Activated naive CD4-positive, alpha-beta T cell treated with anti-CD3 and anti-CD28 coated beads, Interleukin-2, amount 50 U/mL, for 24 hours (primary cell): ENCODE results near the gene RNF145.
"Not testable (repeated sequence)": the region's sequence is repeated elsewhere in the genome, so short reads cannot be mapped to it uniquely, and the experiment has no call there.

Experiments
- H3K27ac Mint-ChIP-seq: one replicate; pipeline ENCODE4 v1.8.0; 2021; ENCODE audit warnings: mild to moderate bottlenecking, mixed read lengths
- H3K27me3 Mint-ChIP-seq: one replicate; pipeline ENCODE4 v1.8.0; 2021; ENCODE audit warnings: mixed read lengths
- H3K36me3 Mint-ChIP-seq: one replicate; pipeline ENCODE4 v1.8.0; 2021; ENCODE audit warnings: mixed read lengths
- H3K4me1 Mint-ChIP-seq: one replicate; pipeline ENCODE4 v1.8.0; 2021; ENCODE audit warnings: mixed read lengths
- H3K4me3 Mint-ChIP-seq: one replicate; pipeline ENCODE4 v1.8.0; 2021; ENCODE audit warnings: mild to moderate bottlenecking, mixed read lengths
- H3K9me3 Mint-ChIP-seq: one replicate; pipeline ENCODE4 v1.8.0; 2021; ENCODE audit warnings: mixed read lengths

RNF145 gene

GRCh38 chr5:159131951-159132350 is 77.4 kb downstream of the RNF145 start:
- Mint-ChIP-seq H3K4me1 (no peaks in the 10 kb centered on the region), H3K27me3 (peaks cover 1% of the 10 kb centered on the region), H3K36me3 (peaks cover under 1% of the 10 kb centered on the region), H3K4me3 (no peak overlapping the region), H3K9me3 (no peaks in the 10 kb centered on the region), H3K27ac (no peak overlapping the region)

GRCh38 chr5:159130871-159131270 is 78.5 kb downstream of the RNF145 start:
- peaks cover 1% of the 10 kb centered on the region for H3K27me3 Mint-ChIP-seq
- H3K4me3 Mint-ChIP-seq, result no peak overlapping the region
- H3K9me3 Mint-ChIP-seq, result no peaks in the 10 kb centered on the region
- H3K4me1 Mint-ChIP-seq, result no peaks in the 10 kb centered on the region
- no peak overlapping the region for H3K27ac Mint-ChIP-seq
- H3K36me3 Mint-ChIP-seq, result peaks cover 3% of the 10 kb centered on the region

- Mint-ChIP-seq H3K27ac (no peak overlapping the region), H3K4me1 (no peaks in the 10 kb centered on the region), H3K27me3 (peaks cover 1% of the 10 kb centered on the region), H3K9me3 (peaks cover 7% of the 10 kb centered on the region), H3K36me3 (peaks cover 9% of the 10 kb centered on the region), H3K4me3 (no peak overlapping the region)
These were observed 81.2 kb downstream of the RNF145 start for GRCh38 chr5:159128070-159128541.

- H3K36me3 Mint-ChIP-seq, result peaks cover 9% of the 10 kb centered on the region
- H3K4me1 Mint-ChIP-seq, result peaks cover 19% of the 10 kb centered on the region
These were observed 85.7 kb downstream of the RNF145 start for GRCh38 chr5:159123700-159124099.

GRCh38 chr5:159123189-159123588 is 86.2 kb downstream of the RNF145 start:
- Mint-ChIP-seq H3K27ac (no peak overlapping the region), H3K4me1 (peaks cover 23% of the 10 kb centered on the region), H3K27me3 (no peaks in the 10 kb centered on the region), H3K36me3 (peaks cover 9% of the 10 kb centered on the region), H3K4me3 (no peak overlapping the region), H3K9me3 (peaks cover 10% of the 10 kb centered on the region)

More at GRCh38 chr5:159123700-159124099, 85.7 kb downstream of the RNF145 start:
- H3K9me3 Mint-ChIP-seq, result peaks cover 7% of the 10 kb centered on the region
- no peaks in the 10 kb centered on the region for H3K27me3 Mint-ChIP-seq
- H3K4me3 Mint-ChIP-seq, result no peak overlapping the region
- no peak overlapping the region for H3K27ac Mint-ChIP-seq

GRCh38 chr5:159121061-159121460 is 88.3 kb downstream of the RNF145 start:
- Mint-ChIP-seq H3K27me3 (no peaks in the 10 kb centered on the region), H3K4me3 (peak overlapping the region; percentile 23), H3K27ac (peak overlapping the region; percentile 14), H3K4me1 (peaks cover 24% of the 10 kb centered on the region), H3K9me3 (peaks cover 11% of the 10 kb centered on the region), H3K36me3 (peaks cover 6% of the 10 kb centered on the region)

- H3K27ac Mint-ChIP-seq, result peak overlapping the region; percentile 91
- H3K27me3 Mint-ChIP-seq, result no peaks in the 10 kb centered on the region
- H3K9me3 Mint-ChIP-seq, result peaks cover 11% of the 10 kb centered on the region
- peak overlapping the region; percentile 75 for H3K4me3 Mint-ChIP-seq
- peaks cover 24% of the 10 kb centered on the region for H3K4me1 Mint-ChIP-seq
- peaks cover 2% of the 10 kb centered on the region for H3K36me3 Mint-ChIP-seq
These were observed 88.9 kb downstream of the RNF145 start for GRCh38 chr5:159120446-159120845.

GRCh38 chr5:159119842-159120241 is 89.5 kb downstream of the RNF145 start:
- H3K9me3 Mint-ChIP-seq, H3K36me3 Mint-ChIP-seq, H3K27me3 Mint-ChIP-seq: not testable (repeated sequence)
- Mint-ChIP-seq H3K4me3 (peak overlapping the region; percentile 75), H3K4me1 (peaks cover 24% of the 10 kb centered on the region), H3K27ac (peak overlapping the region; percentile 91)

GRCh38 chr5:159118958-159119659 is 90.2 kb downstream of the RNF145 start:
- H3K36me3 Mint-ChIP-seq, H3K27me3 Mint-ChIP-seq, H3K4me3 Mint-ChIP-seq, H3K27ac Mint-ChIP-seq, H3K9me3 Mint-ChIP-seq: not testable (repeated sequence)
- H3K4me1 Mint-ChIP-seq, result peaks cover 24% of the 10 kb centered on the region

GRCh38 chr5:159113405-159113804 is 95.9 kb downstream of the RNF145 start:
- peaks cover 3% of the 10 kb centered on the region for H3K9me3 Mint-ChIP-seq
- H3K36me3 Mint-ChIP-seq, result no peaks in the 10 kb centered on the region
- H3K27me3 Mint-ChIP-seq, result peaks cover 11% of the 10 kb centered on the region
- no peak overlapping the region for H3K27ac Mint-ChIP-seq
- H3K4me3 Mint-ChIP-seq, result no peak overlapping the region
- peaks cover 3% of the 10 kb centered on the region for H3K4me1 Mint-ChIP-seq

- Mint-ChIP-seq H3K27me3 (peaks cover 13% of the 10 kb centered on the region), H3K4me3 (no peak overlapping the region), H3K27ac (no peak overlapping the region), H3K36me3 (no peaks in the 10 kb centered on the region), H3K9me3 (no peaks in the 10 kb centered on the region), H3K4me1 (no peaks in the 10 kb centered on the region)
These were observed 96.9 kb downstream of the RNF145 start for GRCh38 chr5:159112436-159112835.
